HG02759 (cell line): ENCODE measurements around the gene ZNRD2.
"Not testable (repeated sequence)": the region's sequence is repeated elsewhere in the genome, so short reads cannot be mapped to it uniquely, and the experiment has no call there.

Source experiments
- ATAC-seq: cut with Tn5 transposase; IDR thresholded peaks from one replicate; pipeline ENCODE4 v1.9.1; 2021; ENCODE audit warnings: mild to moderate bottlenecking, moderate library complexity; ENCODE audit not compliant: unreplicated experiment

Gene ZNRD2, protein sequence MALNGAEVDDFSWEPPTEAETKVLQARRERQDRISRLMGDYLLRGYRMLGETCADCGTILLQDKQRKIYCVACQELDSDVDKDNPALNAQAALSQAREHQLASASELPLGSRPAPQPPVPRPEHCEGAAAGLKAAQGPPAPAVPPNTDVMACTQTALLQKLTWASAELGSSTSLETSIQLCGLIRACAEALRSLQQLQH

GRCh38 chr11:65569973-65570918 is at the start of gene ZNRD2:
TSS of gene ZNRD2 (plus strand) at chr11:65570477. CDS start at chr11:65570492, 15 bp downstream.
- ATAC-seq = peak; percentile 69

DNA sequence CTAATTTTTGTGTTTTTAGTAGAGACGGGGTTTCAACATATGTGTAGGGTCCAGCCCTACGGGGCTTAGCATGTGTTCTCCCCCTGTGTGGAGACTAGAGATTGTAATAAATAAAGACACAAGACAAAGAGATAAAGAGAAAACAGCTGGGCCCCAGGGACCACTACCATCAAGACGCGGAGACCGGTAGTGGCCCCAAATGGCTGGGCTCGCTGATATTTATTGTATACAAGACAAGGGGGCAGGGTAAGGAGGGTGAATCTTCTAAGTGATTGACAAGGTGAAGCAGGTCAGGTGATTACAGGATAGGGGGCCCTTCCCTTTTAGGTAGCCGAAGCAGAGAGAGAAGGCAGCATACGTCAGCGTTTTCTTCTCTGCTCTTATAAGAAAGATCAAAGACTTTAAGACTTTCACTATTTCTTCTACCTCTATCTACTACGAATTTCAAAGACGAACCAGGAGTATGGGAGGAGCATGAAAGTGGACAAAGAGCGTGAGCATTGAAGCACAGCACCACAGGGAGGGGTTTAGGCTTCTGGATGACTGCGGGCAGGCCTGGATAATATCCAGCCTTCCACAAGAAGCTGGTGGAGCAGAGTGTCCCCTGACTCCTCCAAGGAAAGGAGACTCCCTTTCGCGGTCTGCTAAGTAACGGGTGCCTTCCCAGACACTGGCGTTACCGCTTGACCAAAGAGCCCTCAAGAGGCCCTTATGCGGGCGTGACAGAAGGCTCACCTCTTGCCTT is 48.3 kb upstream of the ZNRD2 start:
- not testable (repeated sequence) for ATAC-seq

DNA sequence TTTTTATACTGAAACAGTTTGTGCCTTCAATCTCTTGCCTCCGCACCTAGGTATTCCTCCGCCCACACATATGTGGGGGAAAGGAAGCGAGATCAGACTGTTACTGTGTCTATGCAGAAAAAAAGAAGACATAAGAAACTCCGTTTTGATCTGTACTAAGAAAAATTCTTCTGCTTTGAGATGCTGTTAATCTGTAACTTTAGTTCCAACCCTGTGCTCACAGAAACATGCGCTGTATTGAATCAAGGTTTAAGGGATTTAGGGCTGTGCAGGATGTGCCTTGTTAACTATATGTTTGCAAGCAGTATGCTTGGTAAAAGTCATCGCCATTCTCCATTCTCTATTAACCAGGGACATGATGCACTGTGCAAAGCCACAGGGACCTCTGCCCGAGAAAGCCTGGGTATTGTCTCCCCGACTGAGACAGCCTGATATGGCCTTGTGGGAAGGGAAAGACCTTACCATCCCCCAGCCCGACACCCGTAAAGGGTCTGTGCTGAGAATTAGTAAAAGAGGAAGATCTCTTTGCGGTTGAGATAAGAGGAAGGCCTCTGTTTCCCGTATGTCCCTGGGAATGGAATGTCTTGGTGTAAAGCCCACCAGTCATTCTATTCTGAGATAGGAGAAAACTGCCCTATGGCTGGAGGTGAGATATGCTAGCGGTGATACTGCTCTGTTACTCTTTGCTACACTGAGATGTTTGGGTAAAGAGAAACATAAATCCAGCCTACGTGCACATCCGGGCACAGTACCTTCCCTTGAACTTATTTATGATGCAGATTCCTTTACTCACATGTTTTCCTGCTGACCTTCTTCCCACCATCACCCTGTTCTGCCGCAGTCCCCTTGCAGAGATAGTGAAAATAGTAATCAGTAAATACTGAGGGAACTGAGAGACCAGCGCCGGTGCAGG is 47.3 kb upstream of the ZNRD2 start:
- not testable (repeated sequence) for ATAC-seq

DNA sequence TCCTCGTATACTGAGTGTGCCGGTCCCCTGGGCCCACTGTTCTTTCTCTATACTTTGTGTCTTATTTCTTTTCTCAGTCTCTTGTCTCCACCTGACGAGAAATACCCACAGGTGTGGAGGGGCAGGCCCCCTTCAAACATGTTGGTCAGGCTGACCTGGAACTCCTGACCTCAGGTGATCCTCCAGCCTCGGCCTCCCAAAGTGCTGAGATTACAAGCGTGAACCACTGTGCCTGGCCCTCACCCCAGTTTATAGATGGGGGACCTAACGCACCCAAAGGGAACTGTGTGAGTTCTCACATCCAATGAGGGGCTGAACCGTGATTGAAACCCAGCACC is 46.7 kb upstream of the ZNRD2 start:
- not testable (repeated sequence) for ATAC-seq

DNA sequence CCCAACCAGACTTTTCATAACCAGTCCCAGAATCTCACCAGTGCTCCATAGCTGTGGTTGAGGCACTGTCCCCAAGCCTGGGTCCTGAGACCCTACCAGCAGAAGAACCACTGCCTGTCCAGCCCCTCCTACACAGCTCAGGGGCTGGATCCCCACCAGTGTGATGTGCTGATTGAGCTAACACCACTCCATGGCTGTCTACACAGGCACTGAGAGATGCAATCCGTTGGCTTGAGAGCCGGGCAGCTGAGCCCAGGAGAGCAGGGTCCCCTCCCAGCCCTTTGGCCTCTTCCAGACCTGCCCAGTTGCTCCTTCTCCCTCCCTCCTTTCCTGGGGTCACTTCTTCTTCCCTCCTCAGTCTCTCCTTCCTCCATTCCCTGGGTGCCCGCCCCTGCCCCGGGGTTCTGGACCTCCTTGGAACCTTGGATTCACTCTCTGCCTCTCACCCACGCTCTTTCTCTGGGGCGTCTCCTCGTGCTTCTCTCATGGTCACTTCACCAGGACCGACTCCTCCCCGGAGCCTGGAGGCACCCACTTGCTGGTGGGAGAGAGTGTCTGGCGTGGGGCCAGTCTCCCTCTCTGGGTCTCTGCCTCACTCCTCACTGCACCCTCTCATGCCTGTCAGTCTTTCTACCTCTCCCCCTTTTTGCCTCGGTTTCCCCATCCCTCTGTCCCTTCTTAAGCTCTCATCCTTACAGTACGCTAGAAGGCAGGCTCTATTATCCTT is 46.1 kb upstream of the ZNRD2 start:
- peak; percentile 24 for ATAC-seq

DNA sequence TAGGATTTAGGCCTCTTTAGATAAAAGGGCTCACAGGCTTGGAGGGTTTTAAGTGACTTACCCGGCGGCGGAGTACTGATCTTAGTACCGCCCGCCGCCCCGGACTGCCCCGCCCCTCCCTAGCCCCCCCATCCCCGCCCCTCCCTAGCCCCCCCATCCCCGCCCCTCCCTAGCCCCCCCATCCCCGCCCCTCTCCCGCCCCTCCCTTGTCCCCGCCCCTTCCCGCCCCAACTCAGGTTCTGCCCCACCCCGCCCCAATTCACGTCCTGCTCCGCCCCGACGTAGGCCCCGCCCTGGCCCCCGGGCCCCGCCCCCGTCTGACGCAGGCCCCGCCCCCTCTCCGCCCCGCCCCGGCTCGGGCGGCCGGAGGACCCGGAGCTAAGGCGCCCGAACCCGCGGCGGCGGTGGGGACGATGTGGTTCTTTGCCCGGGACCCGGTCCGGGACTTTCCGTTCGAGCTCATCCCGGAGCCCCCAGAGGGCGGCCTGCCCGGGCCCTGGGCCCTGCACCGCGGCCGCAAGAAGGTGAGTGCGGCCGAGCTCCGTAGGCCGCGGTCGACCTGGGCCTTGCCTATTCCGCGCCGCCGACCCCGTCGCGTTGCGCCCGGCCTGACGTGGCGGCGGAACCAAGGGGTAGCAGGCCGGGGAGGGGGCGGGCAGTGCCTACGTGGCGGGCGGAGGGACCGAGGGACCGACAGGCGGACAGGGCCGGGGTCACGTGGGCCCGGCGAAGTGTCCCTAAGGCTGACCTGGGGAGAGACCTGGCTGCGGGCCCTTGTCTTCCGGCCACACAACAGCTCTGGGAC is 45.3 kb upstream of the ZNRD2 start, which contains the start of gene SCYL1:
TSS of gene SCYL1 (plus strand) at position 343 of the 805 bp plus-strand sequence. CDS start at position 414, 71 bp downstream.
- ATAC-seq = peak; percentile 68

GRCh38 chr11:65525546-65526480 is 44.5 kb upstream of the ZNRD2 start:
- ATAC-seq = no peak

- ATAC-seq = no peak
Measured at GRCh38 chr11:65526744-65527143, 43.5 kb upstream of the ZNRD2 start.

DNA sequence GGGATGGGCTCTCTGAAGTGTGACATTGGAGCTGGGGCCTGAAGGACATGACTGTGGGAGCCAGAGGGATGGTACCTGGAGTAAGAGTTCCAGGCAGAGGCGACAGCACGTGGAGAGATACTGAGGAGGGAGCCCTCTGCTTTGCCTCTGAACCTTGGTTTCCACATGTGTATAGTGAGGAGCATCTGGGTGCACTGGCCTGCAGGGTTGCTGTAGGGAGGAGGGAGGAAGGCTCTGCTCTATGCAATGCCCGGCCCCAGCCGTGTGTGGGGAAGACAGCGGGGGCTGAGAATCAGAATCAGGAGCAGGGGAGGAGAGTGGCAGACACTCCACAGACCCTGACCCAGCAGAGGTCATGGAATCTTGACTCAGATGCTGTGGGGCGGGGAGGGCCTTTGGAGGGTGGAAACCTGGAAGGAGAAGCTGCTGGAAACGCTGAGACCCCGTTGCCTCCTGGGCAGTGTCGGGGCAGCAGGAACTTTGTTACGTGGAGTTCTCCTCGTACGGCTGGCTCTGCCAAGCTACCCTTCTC is 41.4 kb upstream of the ZNRD2 start:
- ATAC-seq = no peak

- no peak for ATAC-seq
Measured at GRCh38 chr11:65529475-65530156, 40.7 kb upstream of the ZNRD2 start.

DNA sequence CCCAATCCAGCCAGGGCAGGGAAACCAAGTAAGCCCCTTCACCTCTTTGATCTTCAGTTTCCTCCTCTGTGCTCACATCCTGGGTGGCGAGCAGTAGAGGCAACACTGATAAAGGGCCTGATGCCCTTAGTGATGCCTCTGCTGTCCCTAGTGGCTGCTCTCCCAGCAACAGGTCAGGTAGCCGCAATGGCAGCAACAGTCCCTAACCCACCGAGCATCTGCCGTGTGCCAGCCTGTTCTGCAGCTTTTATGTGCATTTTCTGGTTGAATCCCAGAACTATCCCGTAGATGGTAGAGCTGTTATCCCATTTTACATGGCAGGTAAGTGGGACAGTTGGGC is 40.1 kb upstream of the ZNRD2 start:
- no peak for ATAC-seq

GRCh38 chr11:65532388-65533064 is 37.8 kb upstream of the ZNRD2 start:
- ATAC-seq = no peak

GRCh38 chr11:65535102-65535501 is 35.2 kb upstream of the ZNRD2 start:
- ATAC-seq = no peak

GRCh38 chr11:65536412-65537295 is 33.6 kb upstream of the ZNRD2 start:
- ATAC-seq = no peak

DNA sequence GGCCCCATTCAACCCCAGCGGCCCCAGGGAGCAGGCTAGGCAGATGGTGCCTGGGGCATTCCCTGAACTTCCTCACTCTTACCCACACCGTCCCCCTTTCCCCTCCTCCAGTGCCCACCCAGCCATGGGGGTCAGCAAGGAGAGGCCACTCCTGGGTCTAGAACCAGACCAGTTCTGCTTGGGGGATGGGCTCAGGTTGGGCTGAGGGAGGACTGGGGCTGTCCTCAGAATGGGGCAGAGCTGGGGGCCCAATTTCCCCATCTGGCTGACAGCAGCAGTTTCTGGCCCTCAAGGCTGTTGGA is 33.0 kb upstream of the ZNRD2 start:
- no peak for ATAC-seq
